Gastroesophageal sphincter (tissue), 4 donors: ENCODE measurements around the gene IRF3. TPM values are rescaled to one million over a fixed set of nuclear protein-coding genes. Genes with fewer than 3 reads are reported as not detected.
"Not testable (repeated sequence)": the region's sequence is repeated elsewhere in the genome, so short reads cannot be mapped to it uniquely, and the experiment has no call there.

Experiments
- ATAC-seq: fragments of 150-250 bp; one replicate; pipeline ENCODE4 v1.9.1; 2016; ENCODE audit warnings: mild to moderate bottlenecking, moderate library complexity
- H3K27ac ChIP-seq, 4 donors: fragments of 200-600 bp; sonication (generic) in 3 of 4; 1 replicate in 3 of 4; 2 replicates in 1 of 4; pipeline ENCODE4 v1.5.1; 2016 to 2019
- H3K27me3 ChIP-seq: fragments of 200-600 bp; sonication (generic); one replicate; pipeline ENCODE4 v1.5.1; 2019
- H3K36me3 ChIP-seq, 2 donors: fragments of 200-600 bp; sonication (generic); one replicate each; pipeline ENCODE4 v1.5.1; 2019; ENCODE audit warnings: control low read depth in 1 of 2
- H3K4me1 ChIP-seq, 3 donors: fragments of 200-600 bp; sonication (generic); 1 replicate in 2 of 3; 2 replicates in 1 of 3; pipeline ENCODE4 v1.5.1; 2016 to 2019; ENCODE audit warnings: control low read depth in 2 of 3
- H3K4me3 ChIP-seq, 2 donors: fragments of 200-600 bp; sonication (generic); one replicate each; pipeline ENCODE4 v1.5.1; 2019; ENCODE audit warnings: mild to moderate bottlenecking in 1 of 2, moderate library complexity in 1 of 2
- H3K9me3 ChIP-seq, 3 donors: fragments of 200-600 bp; sonication (generic); one replicate each; pipeline ENCODE4 v1.5.1; 2017 to 2019; ENCODE audit warnings: control low read depth in 2 of 3
- CTCF ChIP-seq, 4 experiments: fragments of 200-600 bp in 2 of 4; fragments of 450-650 bp in 2 of 4; sonication (generic) in 1 of 4; IDR thresholded peaks; one replicate each; pipeline ENCODE4 v1.5.1; 2017 to 2019; ENCODE audit warnings: antibody characterized with exemption in 4 of 4, mild to moderate bottlenecking in 2 of 4, moderate library complexity in 2 of 4
- EP300 ChIP-seq: sonication (generic); formaldehyde crosslinking; IDR thresholded peaks from one replicate; pipeline ENCODE4 v1.6.1; 2017; ENCODE audit warnings: antibody characterized with exemption, mild to moderate bottlenecking
- POLR2A ChIP-seq, 2 donors: fragments of 450-650 bp; IDR thresholded peaks; one replicate each; pipeline ENCODE4 v1.6.1; 2017; ENCODE audit warnings: antibody characterized with exemption in 2 of 2, mild to moderate bottlenecking in 2 of 2, moderate library complexity in 1 of 2
- POLR2AphosphoS5 ChIP-seq: sonication (generic); formaldehyde crosslinking; IDR thresholded peaks from one replicate; pipeline ENCODE4 v1.6.1; 2017; ENCODE audit warnings: antibody characterized with exemption
- WGBS, 2 donors: methylation state at CpG; one replicate each; pipeline ENCODE4 v1.1.5; 2018; ENCODE audit warnings: low coverage in 1 of 2; 5-methylcytosine and 5-hydroxymethylcytosine counted together
- total RNA-seq, 4 donors: library from RNA; depleted of rRNA; stranded (reverse); fragments of >200 nt; gene quantifications; one replicate each; pipeline ENCODE4 v1.1.0, GENCODE V29; 2016

The IRF3 gene
- total RNA-seq, 4 donors from 2014 or later: 29.2 to 68.6 (median 39.9) TPM

DNA sequence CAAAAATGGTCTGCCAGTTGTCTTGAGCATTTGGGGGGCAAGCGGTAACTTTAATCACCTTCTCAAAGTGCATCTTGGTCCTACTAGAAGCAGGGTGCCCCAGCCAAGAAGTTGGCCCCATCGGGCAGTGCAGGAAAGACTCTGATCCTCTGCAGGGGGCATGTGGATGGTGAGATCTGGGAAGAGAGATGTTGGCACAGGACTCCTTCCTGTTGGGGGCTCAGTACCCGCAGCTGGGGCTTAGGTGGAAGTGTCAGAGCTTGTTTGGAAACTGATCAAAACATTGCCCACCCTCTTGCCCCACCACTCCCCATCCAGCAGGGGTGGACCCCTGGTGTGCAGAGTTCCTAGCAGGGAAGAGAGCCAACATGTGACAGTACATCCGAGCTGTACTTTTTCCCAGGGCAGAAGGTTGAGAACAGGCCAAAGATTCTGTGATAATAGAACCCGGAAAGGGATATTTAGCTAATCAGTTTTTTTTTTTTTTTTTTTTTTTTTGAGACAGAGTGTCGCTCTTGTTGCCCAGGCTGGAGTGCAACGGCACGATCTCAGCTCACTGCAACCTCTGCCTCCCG lies 34.6 kb downstream of the IRF3 start:
- ATAC-seq: peak; percentile 34
- 19% methylated on average over 4 of the region's 9 CpGs; no CpG with 5 or more reads in 1 of the 2 donors for WGBS, 2 donors

GRCh38 chr19:49629659-49630058 lies 36.0 kb downstream of the IRF3 start:
- H3K27ac ChIP-seq: peak overlapping the region in 2 of 4 donors; percentile 2 to 17

More for the DNA sequence above, 34.6 kb downstream of the IRF3 start:
- H3K4me1 ChIP-seq: peaks cover 0 to 37% (median 10%) of the 10 kb centered on the region in 3 donors
- peak overlapping the region in 2 of 4 donors; percentile 42 to 51 for H3K27ac ChIP-seq
- H3K27me3 ChIP-seq: no peaks in the 10 kb centered on the region
- no peaks in the 10 kb centered on the region for H3K9me3 ChIP-seq
- TF ChIP-seq EP300 (no peak), CTCF (IDR thresholded peaks at IDR 0.05) (no peak), POLR2A (IDR thresholded peaks at IDR 0.05) (no peak), POLR2AphosphoS5 (no peak)
- peaks cover 0 to 32% of the 10 kb centered on the region in 2 donors for H3K36me3 ChIP-seq
- H3K4me3 ChIP-seq: no peak overlapping the region

GRCh38 chr19:49626226-49626625 lies 39.4 kb downstream of the IRF3 start:
- Histone ChIP-seq H3K36me3 (peaks cover 0 to 50% of the 10 kb centered on the region in 2 donors), H3K4me1 (peaks cover 0 to 18% (median 8%) of the 10 kb centered on the region in 3 donors), H3K27me3 (no peaks in the 10 kb centered on the region), H3K4me3 (no peak overlapping the region), H3K9me3 (no peaks in the 10 kb centered on the region), H3K27ac (no peak overlapping the region)
- no peak for ATAC-seq
- WGBS, 2 donors: 77% methylated on average over 8 of the region's 11 CpGs; no CpG with 5 or more reads in 1 of the 2 donors
- TF ChIP-seq POLR2A (IDR thresholded peaks at IDR 0.05) (no peak), CTCF (IDR thresholded peaks at IDR 0.05) (no peak)

More at GRCh38 chr19:49629659-49630058, 36.0 kb downstream of the IRF3 start:
- peaks cover 0 to 32% of the 10 kb centered on the region in 2 donors for H3K36me3 ChIP-seq
- H3K4me3 ChIP-seq: no peak overlapping the region
- no peaks in the 10 kb centered on the region for H3K27me3 ChIP-seq
- ATAC-seq: no peak
- H3K4me1 ChIP-seq: peaks cover 0 to 26% (median 10%) of the 10 kb centered on the region in 3 donors
- WGBS, 2 donors: 40 to 70% methylated on average over 1 to 3 of the region's 9 CpGs
- TF ChIP-seq EP300 (no peak), CTCF (IDR thresholded peaks at IDR 0.05) (no peak), POLR2AphosphoS5 (no peak), POLR2A (IDR thresholded peaks at IDR 0.05) (no peak)
- H3K9me3 ChIP-seq: no peaks in the 10 kb centered on the region

GRCh38 chr19:49624967-49625910 lies 40.4 kb downstream of the IRF3 start:
- Histone ChIP-seq H3K4me3 (no peak overlapping the region), H3K4me1 (peaks cover 0 to 8% (median 0%) of the 10 kb centered on the region in 3 donors), H3K27ac (no peak overlapping the region), H3K36me3 (peaks cover 0 to 60% of the 10 kb centered on the region in 2 donors), H3K9me3 (no peaks in the 10 kb centered on the region), H3K27me3 (no peaks in the 10 kb centered on the region)
- 52 to 73% methylated on average over 3 to 4 of the region's 27 CpGs for WGBS, 2 donors
- no peak for ATAC-seq
- no peak for TF ChIP-seq POLR2AphosphoS5
- no peak for TF ChIP-seq CTCF (IDR thresholded peaks at IDR 0.05)
- no peak for TF ChIP-seq EP300
- no peak for TF ChIP-seq POLR2A (IDR thresholded peaks at IDR 0.05)

DNA sequence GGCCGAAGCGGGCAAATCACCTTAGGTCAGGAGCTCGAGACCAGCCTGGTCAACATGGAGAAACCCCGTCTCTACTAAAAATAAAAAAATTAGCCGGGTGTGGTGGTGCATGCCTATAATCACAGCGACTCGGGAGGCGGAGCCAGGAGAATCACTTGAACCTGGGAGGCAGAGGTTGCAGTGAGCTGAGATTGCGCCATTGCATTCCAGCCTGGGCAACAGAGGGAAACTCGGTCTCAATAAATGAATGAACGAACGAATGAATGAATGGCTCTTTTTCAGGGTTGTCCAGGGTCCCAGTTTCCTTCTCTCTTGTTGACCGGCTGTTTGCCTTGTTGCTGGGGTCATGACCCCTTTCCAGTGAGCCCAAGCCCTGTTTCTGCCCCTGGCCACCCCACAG lies 47.8 kb downstream of the IRF3 start:
- not testable (repeated sequence) for H3K27ac ChIP-seq, H3K4me3 ChIP-seq, H3K27me3 ChIP-seq, H3K9me3 ChIP-seq, ATAC-seq
- peaks cover 0 to 94% of the 10 kb centered on the region in 2 donors for H3K36me3 ChIP-seq
- 92 to 96% methylated on average over 5 to 11 of the region's 13 CpGs for WGBS, 2 donors
- peaks cover 0 to 17% (median 8%) of the 10 kb centered on the region in 3 donors for H3K4me1 ChIP-seq
